HT1080 (cell line): Measurements from ENCODE around the gene PLXNA1. TPM values are rescaled to one million over a fixed set of nuclear protein-coding genes. Genes with fewer than 3 reads are reported as not detected.
A peak's percentile ranks its signal among the peaks of the same experiment; 100 is the strongest.

Source experiments
- DNase-seq: peaks from one replicate; pipeline ENCODE4 v3.0.0-alpha.2; 2015; ENCODE audit warnings: low read depth
- total RNA-seq: library from RNA; depleted of rRNA; stranded (reverse); fragments of >200 nt; shearing (Covaris generic); gene quantifications from 2 replicates; pipeline ENCODE4 v1.2.3, GENCODE V29; 2014

The PLXNA1 gene
- total RNA-seq, 1 experiment from 2014 or later = 163 TPM

DNA sequence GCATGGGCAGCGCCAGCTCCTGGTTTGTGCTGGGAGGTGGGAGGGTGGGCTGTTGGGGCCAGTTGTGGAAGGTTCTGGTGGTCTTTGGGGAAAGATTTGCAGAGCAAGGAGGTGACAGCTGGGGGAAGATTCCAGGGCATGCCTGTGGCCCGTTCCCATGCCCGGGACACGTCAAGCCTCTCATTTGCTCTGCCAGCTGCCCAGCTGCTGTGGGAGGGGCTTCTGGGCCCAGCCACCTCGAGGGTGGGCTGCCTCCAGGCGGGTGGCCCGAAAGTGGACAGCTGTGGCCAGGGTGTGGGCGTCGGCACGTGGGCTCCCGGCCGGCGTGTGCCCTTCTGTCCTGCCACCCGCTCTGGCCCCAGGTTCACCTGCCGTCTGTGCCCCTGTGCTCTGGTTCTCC lies 17.2 kb downstream of the PLXNA1 start:
- DNase-seq = no peak

DNA sequence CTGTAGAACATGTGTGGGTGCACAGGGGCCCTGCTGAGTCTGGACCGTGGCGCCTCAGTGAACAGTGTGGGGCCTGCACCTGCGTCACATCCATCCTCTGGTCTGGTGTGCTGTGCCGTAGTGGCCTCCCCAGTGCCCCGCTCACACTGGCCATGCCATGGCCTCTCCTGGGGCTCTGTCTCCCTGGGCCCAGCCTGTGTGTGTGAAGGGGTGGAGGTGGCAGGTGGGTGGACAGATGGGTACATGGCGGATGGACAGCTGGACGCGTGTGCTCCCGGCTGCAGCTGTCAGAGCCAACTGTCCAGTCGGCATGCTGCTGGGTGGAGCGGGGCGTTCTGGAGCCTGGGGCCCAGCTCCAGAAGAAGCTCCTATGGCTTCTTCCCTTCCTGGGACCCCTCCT lies 17.8 kb downstream of the PLXNA1 start:
- DNase-seq = no peak

DNA sequence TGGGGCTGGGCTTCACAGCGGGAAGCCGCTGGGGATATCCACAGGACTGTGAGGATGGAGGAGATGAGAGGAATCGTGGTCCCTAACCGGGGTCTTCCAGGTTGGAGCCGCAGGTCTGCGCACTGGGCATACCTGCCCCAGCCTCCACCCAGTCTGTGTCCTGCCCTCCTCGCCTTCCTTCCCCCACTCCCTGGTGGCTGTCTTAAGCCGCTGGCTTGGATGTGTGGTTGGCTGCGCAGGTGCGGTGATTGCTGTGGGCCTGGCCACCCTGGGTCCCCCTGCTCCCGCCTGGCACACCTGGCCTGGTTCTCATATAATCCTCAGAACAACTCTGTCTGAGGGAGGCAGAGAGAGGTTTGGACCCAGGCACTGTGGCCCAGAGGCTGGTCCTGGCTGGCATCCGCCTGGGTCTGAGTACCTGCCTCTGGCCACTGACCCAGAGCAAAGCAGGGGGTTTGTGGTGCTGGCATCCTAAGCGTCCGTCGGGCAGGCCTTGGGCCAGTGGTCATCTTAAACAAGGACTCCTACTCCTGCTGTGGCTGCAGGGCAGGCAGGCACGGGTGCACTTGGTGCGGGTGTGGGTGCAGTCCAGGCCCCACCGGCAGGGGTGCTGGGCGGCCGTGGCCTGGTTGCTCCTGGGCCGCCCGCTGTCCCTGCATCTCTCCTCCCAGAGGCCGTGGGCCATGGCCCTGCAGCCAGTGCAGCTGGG lies 18.7 kb downstream of the PLXNA1 start:
- DNase-seq = no peak

DNA sequence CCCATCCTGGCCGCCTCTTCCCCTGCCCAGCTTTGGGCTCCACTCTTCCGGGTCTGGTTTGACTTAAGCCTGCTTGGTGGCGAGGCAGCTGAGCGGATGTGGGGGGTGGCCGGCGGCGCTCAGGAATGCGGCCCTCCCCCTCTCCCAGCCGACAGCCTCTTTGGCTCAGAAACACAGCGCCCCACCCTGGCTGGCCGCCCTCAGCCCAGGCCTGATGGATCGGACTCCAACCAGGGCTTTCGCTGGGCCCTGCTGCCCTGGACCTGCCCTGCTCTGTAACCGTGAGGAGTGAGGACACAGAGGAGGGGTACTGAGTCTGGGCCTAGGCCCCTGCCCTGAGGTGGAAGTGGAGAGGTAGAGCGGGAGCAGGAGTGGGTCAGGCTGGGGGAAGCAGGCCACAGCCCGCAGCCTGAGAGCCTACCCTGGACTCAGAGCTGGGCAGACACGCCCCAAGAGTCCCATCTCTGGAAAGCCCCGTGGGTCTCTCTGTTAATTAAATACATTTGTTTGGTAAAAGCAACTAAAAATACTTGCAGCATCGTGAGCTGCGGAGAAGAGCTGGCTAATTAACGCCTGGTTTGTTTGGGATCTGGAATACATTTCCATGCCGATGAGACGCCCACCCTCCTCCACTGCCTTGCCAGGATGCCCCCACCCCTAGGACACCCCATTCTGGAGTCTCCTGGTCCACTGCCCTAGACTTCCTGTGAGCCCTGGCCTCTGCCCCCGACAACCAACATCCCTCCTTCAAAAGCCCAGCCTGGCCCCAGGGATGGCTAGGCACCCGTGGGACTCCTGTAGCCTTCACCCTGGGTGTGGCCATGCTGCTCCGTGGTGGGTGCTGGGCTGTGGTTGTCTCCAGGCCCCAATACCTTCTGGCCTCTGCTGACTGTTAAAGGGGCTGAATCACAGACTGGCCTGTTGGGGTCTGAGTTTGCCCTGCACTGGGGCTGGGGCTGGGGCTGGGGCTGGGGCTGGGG lies 19.6 kb downstream of the PLXNA1 start:
- DNase-seq = peak; percentile 98

DNA sequence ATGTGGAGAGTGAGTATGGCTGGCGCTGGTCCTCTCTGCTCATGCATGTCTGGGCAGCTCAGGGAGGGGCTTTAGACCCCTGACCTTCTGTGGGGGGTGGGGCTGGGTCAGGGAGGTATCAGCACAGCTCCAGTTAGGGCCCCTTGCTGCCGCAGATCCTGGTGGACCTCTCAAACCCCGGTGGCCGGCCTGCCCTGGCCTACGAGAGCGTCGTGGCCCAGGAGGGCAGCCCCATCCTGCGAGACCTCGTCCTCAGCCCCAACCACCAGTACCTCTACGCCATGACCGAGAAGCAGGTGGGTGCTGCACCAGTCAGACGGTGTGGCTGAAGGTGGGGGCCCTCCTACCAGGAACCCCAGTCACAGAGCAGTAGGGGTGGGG lies 20.2 kb downstream of the PLXNA1 start:
- DNase-seq = no peak

DNA sequence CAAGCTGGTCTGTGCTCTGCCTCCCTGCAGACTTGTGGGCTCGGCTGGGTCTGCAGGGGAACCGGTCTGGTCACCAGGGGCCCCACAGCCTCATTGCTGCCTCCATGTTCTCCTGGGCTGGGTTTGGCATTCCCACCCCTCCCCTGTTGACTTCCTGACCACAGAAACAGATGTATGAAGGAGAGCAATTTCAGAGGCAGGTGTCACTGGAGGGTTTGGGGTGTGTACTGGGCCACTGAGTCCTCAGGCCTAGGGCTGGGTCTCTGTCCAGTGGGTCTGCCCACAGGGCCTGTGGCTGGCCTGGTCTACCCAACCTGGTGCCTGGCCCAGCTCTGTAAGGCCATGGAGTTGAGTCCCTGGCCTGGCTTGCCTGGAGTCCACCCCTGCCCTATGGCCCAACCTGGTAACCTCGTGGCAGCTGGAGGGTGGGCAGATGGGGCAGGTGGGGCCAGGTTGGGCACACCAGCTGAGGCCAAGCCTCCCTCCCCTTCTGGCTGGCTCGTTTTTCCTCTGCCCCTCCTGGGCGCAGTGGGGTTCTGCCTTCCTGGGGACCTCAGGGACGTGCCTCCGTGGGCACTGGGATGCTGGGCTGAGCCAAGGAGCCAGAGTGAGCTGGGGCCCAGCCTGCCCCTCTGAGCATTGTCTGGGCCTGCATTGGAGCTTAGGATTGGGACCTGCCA lies 20.8 kb downstream of the PLXNA1 start:
- no peak for DNase-seq

DNA sequence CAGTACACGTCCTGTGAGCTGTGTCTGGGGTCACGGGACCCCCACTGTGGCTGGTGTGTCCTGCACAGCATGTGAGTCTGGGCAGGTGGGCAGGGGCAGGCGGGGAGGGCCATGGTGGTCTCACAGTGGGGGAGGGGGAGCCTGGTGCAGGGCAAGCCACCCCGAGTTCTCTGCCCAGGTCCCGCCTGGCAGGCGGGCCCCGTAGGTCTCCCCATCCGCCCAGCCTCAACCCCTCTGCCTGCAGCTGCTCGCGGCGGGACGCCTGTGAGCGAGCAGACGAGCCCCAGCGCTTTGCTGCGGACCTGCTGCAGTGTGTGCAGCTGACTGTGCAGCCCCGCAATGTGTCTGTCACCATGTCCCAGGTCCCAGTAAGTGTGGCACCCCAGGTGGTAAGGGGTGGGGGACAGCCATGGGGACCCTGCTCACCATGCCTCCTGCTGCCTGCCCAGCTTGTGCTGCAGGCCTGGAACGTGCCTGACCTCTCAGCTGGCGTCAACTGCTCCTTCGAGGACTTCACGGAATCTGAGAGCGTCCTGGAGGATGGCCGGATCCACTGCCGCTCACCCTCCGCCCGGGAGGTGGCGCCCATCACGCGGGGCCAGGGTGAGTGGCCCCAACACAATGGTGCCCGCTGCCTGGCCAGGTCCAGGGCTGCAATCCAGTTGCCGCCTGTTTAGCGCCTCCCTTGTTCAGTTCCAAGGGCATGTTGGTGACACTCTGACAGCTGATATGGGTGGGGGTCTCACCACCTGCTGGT lies 21.9 kb downstream of the PLXNA1 start:
- DNase-seq = no peak

DNA sequence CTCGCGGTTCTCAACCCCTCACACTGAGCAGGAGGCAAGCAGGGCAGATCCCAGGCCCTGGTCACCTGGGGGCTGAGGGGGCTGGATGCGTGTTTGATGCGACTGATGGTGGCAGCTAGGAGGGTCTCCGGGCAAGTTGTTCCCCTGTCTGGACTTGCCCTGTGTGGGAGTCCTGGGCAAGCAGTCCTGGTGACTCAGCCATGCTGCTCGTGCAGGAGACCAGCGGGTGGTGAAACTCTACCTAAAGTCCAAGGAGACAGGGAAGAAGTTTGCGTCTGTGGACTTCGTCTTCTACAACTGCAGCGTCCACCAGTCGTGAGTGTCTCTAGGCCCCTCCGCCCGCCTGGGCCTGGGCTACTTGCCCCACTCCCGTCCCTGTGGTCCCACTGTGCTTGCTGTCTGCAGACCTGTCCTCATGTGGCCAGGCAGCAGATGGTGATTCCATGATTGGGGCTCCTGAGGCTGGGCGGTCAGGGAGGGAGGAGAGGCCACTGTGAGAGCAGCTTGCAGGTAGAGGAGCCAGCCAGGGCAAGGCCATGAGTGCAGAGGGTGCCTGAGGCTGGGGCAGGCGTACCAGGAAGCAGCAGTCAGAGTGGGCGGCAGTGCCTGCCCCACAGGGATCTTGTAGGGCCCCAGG lies 23.1 kb downstream of the PLXNA1 start:
- DNase-seq = no peak

DNA sequence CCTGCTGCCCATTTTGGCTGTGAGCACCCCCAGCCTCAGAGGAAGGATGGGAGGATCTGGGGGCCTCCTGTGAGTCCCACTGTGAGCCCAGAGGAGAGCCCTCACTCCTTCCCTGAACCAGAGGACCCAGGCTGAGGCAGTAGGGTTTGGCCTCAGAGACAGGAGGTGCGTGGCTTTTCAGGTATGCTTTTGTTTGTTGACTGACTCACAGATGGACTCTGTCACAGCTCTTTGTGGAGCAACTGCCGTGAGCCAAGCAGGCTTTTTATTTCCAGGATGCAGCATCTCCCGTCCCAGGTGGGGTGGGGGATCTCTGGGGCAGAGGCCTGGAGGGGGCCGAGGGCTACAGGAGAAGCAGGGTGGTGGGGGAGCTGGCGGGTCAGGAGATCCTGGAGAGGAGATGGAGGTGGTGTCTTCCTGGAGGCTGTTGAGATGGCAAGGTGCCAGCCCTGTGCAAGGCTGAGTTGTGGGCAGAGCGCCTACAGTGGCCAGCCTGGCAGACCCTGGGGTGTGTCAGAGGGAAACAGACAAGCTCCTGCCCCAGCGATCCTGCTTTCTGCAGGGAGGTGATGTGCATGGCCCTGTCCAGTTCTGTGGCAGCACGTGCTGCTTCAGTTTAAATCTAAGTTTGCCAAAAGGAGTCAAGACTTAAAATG lies 24.0 kb downstream of the PLXNA1 start:
- DNase-seq = peak; percentile 56

DNA sequence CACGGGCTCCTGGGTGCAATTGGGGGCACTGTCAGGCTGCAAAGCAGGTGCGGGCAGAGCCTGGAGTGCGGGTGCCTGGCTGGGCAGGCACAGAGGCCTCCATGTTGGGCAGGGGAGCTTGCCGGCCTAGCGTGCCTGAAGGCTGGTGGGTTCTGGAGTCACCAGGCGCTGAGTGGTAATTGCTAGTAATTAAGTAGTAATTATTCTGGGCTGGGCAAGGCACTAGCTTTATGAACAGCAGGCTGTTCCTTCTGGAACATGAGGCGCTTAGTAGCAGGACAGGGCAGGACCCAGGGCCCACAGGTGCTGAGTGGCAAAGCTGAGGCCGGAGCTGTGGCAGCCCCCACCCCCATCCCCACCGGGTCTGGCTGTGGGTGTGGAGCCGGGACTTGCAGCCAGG lies 25.3 kb downstream of the PLXNA1 start:
- no peak for DNase-seq

DNA sequence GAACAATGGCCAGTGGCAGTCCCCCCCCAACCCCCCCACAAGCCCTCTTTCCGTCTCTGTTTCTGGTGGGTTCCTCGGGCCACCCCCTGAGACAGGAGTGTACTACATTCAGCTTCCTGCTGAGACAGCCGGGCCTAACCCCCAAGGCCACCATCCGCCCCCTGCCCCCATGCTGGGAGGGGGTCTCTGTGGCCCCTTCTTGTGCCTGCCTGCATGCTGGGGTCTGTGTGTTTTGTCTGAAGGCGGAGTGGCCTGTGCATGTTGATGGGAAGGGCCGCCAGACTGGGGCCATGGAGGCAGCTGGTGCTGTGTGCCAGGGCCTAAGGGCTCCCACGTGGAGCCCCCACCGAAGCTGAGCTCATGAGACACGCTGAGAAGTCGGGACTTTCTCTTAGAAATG lies 26.6 kb downstream of the PLXNA1 start:
- DNase-seq = no peak

DNA sequence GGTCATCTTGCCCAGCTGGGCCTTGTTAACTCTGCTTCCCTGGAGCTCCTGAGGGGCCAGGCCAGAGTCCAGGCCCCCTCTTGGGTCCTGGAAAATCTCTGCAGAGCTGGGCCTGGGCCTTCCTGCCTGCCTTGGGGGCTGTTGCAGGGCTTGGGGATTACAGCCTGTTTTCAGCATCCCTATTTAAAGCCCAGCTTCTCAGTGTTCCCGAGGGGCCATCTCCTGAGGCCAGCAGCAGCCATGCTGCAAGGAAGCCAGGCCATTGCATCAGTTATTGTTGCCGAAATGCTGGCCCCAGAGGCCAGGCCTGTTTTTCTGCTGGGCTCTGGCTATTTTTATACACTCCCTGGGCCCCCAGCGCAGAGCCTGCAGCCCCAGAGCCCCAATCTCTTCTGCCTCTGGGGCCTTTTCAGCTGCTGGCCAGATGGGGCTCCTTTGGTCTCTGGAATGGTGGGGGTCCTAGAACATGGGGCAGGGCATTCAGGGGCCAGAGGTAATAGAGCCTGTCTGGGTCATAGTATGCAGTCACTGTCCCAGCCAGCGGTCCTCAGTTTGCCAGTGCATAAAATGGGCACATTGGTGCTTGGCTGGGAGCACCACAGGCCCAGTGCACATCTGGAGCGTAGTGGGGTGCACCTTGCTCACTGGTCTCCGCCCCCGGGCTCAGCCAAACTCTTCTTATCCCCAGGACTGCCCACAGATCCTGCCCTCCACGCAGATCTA lies 28.5 kb downstream of the PLXNA1 start:
- DNase-seq = no peak

DNA sequence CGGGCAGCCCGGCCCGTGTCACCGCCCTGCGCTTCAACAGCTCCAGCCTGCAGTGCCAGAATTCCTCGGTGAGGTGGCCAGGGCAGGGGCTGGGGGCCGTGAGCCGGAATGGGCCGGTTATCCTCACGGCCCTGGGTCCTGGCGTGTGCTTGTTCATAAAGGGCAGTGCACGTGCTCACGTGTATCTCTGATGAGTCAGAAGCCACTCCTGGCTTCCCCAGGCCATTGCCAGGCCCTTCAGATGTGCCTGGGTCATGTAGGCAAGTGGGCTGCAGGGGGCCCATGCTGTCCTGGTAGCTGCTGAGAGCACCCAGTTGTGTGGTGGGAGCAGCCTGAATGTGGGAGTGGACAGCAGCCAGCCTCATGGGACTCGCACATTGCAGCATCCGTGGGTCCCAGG lies 29.2 kb downstream of the PLXNA1 start:
- peak; percentile 54 for DNase-seq

DNA sequence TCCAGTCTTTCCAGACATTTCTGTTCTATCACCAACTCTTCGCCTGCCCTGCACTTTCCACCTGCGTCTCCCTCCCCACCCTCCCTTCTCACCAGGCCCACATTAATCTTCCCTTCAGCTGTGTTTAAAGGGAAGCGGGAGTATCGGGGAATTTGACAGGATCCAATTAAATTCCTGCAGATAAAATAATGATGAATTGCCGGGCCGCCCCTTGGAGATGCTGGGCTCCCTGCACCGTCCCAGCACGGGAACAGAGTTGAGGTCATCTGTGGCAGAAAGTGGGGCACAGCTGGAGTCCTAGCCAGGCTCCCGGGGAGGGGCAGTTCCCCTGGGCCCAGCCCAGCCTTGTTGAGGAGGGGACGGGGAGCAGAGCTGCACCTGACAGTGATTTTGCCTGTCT lies 30.3 kb downstream of the PLXNA1 start:
- DNase-seq = no peak

DNA sequence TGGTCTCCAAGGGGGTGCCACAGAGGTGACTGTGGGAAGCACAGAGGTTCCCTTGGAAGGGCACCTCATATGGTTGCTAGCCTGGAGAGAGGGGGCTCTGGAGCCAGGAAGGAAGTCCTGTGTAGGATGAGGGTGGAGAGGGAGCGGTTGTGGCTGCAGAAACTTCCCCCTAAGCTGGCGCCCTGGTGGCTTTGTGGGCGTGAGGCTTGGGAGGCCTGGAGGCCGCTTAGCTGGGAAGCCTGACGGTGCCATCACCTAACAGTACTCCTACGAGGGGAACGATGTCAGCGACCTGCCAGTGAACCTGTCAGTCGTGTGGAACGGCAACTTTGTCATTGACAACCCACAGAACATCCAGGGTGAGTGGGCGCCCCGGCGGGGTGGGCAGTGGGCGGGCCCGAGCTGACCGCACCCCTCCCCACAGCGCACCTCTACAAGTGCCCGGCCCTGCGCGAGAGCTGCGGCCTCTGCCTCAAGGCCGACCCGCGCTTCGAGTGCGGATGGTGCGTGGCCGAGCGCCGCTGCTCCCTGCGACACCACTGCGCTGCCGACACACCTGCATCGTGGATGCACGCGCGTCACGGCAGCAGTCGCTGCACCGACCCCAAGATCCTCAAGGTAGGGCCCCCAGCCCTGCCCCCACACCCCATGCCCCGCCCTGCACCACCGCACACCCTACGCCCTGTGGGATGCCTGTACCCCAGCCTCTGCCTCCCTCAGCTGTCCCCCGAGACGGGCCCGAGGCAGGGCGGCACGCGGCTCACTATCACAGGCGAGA lies 31.0 kb downstream of the PLXNA1 start:
- DNase-seq = no peak

DNA sequence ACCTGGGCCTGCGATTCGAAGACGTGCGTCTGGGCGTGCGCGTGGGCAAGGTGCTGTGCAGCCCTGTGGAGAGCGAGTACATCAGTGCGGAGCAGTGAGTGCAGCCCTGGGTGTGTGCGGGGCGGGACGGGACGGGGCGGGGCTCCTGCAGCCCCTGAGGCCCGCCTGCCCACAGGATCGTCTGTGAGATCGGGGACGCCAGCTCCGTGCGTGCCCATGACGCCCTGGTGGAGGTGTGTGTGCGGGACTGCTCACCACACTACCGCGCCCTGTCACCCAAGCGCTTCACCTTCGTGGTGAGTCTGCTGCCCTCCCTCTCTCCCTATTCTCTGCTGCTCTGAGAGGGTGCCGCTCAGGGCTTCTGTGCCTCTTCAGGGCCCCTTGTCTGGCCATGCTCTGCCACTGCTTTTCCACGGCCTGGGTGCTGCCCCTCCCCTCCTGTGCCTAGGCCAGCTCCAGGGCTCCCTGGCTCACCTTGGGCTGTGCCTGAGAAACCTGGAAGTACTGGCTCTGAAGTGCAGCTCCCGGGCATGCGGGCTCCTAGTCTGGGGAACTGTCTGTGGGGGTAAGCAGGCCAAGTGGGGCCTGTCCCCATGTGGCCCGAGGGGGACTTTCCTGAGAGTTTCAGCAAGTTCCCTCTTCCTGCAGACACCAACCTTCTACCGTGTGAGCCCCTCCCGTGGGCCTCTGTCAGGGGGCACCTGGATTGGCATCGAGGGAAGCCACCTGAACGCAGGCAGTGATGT lies 31.8 kb downstream of the PLXNA1 start:
- no peak for DNase-seq

DNA sequence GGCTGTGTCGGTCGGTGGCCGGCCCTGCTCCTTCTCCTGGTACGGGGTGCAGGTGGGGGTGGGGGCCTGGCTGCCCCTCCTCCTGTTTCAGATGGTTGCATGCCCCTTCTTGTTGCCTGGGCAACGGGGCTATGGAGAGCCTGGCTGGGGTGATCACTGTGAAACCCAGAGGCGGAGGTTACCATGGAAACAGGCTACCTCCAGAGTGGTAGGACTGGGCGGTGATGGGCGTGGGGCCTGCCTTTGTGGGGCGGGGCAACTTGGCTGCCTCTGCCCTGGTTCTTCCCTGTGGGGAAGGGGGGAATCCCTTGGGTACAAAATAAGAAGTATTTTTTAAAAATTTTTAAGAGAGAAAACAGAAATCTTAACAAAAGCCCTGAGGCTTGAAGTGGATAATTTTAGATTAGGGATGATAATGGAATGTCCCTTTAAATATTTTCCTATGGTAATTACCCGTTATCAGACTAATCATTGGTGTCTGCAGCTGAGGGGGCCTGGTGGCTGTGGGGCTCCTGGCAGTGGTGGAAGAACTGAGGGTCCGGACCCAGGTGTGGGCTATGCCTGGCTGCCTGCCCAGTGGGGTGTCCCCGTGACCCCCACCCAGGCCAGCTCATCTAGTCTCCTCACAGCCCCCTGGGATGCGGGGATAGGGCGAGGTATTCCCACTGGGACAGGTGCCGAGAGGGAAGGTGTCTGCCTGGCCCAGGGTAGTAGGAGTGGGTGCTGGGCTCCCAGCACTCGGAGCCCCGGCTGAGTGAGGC lies 32.5 kb downstream of the PLXNA1 start:
- peak; percentile 47 for DNase-seq

DNA sequence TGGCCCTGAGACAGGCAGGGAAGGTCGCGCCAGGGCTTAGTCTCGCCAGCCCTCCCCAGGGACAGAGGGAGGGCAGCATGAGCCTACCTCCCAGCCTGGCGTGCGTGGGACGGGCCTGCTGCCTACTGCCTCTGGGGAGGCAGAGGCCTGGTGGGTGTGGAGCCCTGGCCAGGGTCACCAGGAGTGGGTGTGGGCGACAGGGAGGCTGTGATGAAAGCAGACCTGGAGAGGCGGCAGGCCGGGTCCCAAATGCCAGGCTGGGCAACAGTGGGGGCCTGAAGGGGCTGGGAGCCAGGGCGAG lies 33.1 kb downstream of the PLXNA1 start:
- DNase-seq = no peak
